Endodermal cell (in vitro differentiated cells): Measurements from ENCODE around the gene TMEM41B. TPM values are rescaled to one million over a fixed set of nuclear protein-coding genes. Genes with fewer than 3 reads are reported as not detected.
"Not testable (repeated sequence)": the region's sequence is repeated elsewhere in the genome, so short reads cannot be mapped to it uniquely, and the experiment has no call there.

Source experiments
- DNase-seq: peaks from one replicate; pipeline ENCODE4 v3.0.0-alpha.2; 2017
- H3K27ac ChIP-seq: 2 replicates; pipeline ENCODE4 v1.5.1; 2013; ENCODE audit warnings: mild to moderate bottlenecking, low read depth, low read length, moderate library complexity
- H3K27me3 ChIP-seq: 2 replicates; pipeline ENCODE4 v1.6.1; 2013; ENCODE audit warnings: mild to moderate bottlenecking, low read length, moderate library complexity; ENCODE audit not compliant: insufficient read depth, control insufficient read depth, poor library complexity, severe bottlenecking
- H3K36me3 ChIP-seq: 2 replicates; pipeline ENCODE4 v1.7.0; 2013; ENCODE audit warnings: mild to moderate bottlenecking, low read length, moderate library complexity; ENCODE audit not compliant: control insufficient read depth, insufficient read depth
- H3K4me1 ChIP-seq: one replicate; pipeline ENCODE4 v1.7.0; 2013; ENCODE audit warnings: low read length; ENCODE audit not compliant: control insufficient read depth, insufficient read depth
- H3K4me3 ChIP-seq: 2 replicates; pipeline ENCODE4 v1.5.1; 2013; ENCODE audit warnings: mild to moderate bottlenecking, low read length, moderate library complexity
- H3K9ac ChIP-seq: 2 replicates; pipeline ENCODE4 v1.6.1; 2013; ENCODE audit warnings: mild to moderate bottlenecking, low read length, moderate library complexity; ENCODE audit not compliant: poor library complexity, severe bottlenecking; ENCODE audit errors: extremely low read depth
- H3K9me3 ChIP-seq: 2 replicates; pipeline ENCODE4 v1.6.1; 2013; ENCODE audit warnings: mild to moderate bottlenecking, low read length, moderate library complexity; ENCODE audit not compliant: control insufficient read depth
- H3K27ac Mint-ChIP-seq: 2 replicates; pipeline ENCODE4 v1.8.0; 2020; ENCODE audit warnings: mixed read lengths
- H3K27me3 Mint-ChIP-seq: 2 replicates; pipeline ENCODE4 v1.8.0; 2021; ENCODE audit warnings: mild to moderate bottlenecking, mixed read lengths; ENCODE audit not compliant: insufficient read depth
- H3K36me3 Mint-ChIP-seq: 2 replicates; pipeline ENCODE4 v1.8.0; 2020; ENCODE audit warnings: low read depth, mixed read lengths
- H3K4me1 Mint-ChIP-seq: 2 replicates; pipeline ENCODE4 v1.8.0; 2020; ENCODE audit warnings: mixed read lengths
- H3K4me3 Mint-ChIP-seq: 2 replicates; pipeline ENCODE4 v1.8.0; 2020; ENCODE audit warnings: mild to moderate bottlenecking, moderate library complexity, mixed read lengths
- H3K9me3 Mint-ChIP-seq: 2 replicates; pipeline ENCODE4 v1.8.0; 2020; ENCODE audit warnings: mild to moderate bottlenecking, mixed read lengths
- CTCF ChIP-seq: fragments of 200-600 bp; sonication (generic); conservative IDR thresholded peaks from 2 replicates; pipeline ENCODE4 v1.5.0; 2021; ENCODE audit warnings: antibody characterized with exemption, mild to moderate bottlenecking
- WGBS, 2 experiments: methylation state at CpG; one replicate each; pipeline versions ENCODE4 v1.1.5 to v1.1.7; 2013; ENCODE audit warnings: missing lambda C conversion rate in 2 of 2, mixed read lengths in 1 of 2; ENCODE audit not compliant: insufficient coverage in 1 of 2, insufficient read length in 1 of 2; 5-methylcytosine and 5-hydroxymethylcytosine counted together
- total RNA-seq, 2 donors: library from RNA; stranded (reverse); fragmentation: NEBNext Ultra II Directional in 1 of 2; extraction: Animal tissue kit (Norgen Biotek cat#: 25700) in 1 of 2; gene quantifications; 2 replicates in 1 of 2; 3 replicates in 1 of 2; pipeline ENCODE4 v1.2.1, GENCODE V29; 2021

Gene TMEM41B
- total RNA-seq, 2 donors from 2014 or later, result 67.8 to 68.0 TPM

- whole genome bisulfite sequencing, 2 experiments, result 91 to 94% methylated on average over 3 to 4 of the region's 4 CpGs
- peak; percentile 68 for TF ChIP-seq CTCF
- DNase-seq, result no peak
- Histone ChIP-seq H3K9ac (no peak overlapping the region), H3K4me3 (no peak overlapping the region), H3K9me3 (peaks cover 4% of the 10 kb centered on the region), H3K36me3 (peaks cover 12% of the 10 kb centered on the region), H3K4me1 (no peaks in the 10 kb centered on the region), H3K27ac (no peak overlapping the region), H3K27me3 (no peaks in the 10 kb centered on the region)
- Mint-ChIP-seq H3K36me3 (peaks cover 16% of the 10 kb centered on the region), H3K27ac (no peak overlapping the region), H3K27me3 (no peaks in the 10 kb centered on the region), H3K9me3 (peaks cover 5% of the 10 kb centered on the region), H3K4me1 (peaks cover 29% of the 10 kb centered on the region), H3K4me3 (no peak overlapping the region)
Observed at GRCh38 chr11:9259981-9260837, 54.2 kb downstream of the TMEM41B start.

GRCh38 chr11:9258279-9258678, 56.1 kb downstream of the TMEM41B start:
- 96 to 98% methylated on average over 4 of the region's 4 CpGs for WGBS, 2 experiments
- not testable (repeated sequence) for DNase-seq, H3K27ac ChIP-seq, H3K9ac ChIP-seq, H3K27me3 Mint-ChIP-seq, H3K27ac Mint-ChIP-seq, H3K4me3 Mint-ChIP-seq, H3K27me3 ChIP-seq, H3K9me3 ChIP-seq, H3K4me3 ChIP-seq, H3K9me3 Mint-ChIP-seq, H3K4me1 ChIP-seq
- Mint-ChIP-seq H3K36me3 (peaks cover 18% of the 10 kb centered on the region), H3K4me1 (peaks cover 23% of the 10 kb centered on the region)
- H3K36me3 ChIP-seq, result peaks cover 18% of the 10 kb centered on the region

- H3K9me3 ChIP-seq, result peaks cover 4% of the 10 kb centered on the region
- Mint-ChIP-seq H3K4me3 (no peak overlapping the region), H3K36me3 (peaks cover 23% of the 10 kb centered on the region), H3K4me1 (peaks cover 16% of the 10 kb centered on the region), H3K27me3 (no peaks in the 10 kb centered on the region), H3K9me3 (peaks cover 5% of the 10 kb centered on the region), H3K27ac (no peak overlapping the region)
- H3K4me1 ChIP-seq, result no peaks in the 10 kb centered on the region
- no peak for DNase-seq
- TF ChIP-seq CTCF, result no peak
- no peak overlapping the region for H3K27ac ChIP-seq
- H3K4me3 ChIP-seq, result no peak overlapping the region
- H3K27me3 ChIP-seq, result no peaks in the 10 kb centered on the region
- H3K36me3 ChIP-seq, result peaks cover 19% of the 10 kb centered on the region
- no peak overlapping the region for H3K9ac ChIP-seq
- WGBS, 2 experiments, result 100% methylated on average over 1 to 3 of the region's 3 CpGs
Observed at GRCh38 chr11:9254416-9254815, 60.0 kb downstream of the TMEM41B start.
